ENCODE results near the gene SH2D4B.
"Not testable (repeated sequence)": the region's sequence is repeated elsewhere in the genome, so short reads cannot be mapped to it uniquely, and the experiment has no call there.

The SH2D4B gene

GRCh38 chr10:80523773-80524172, 13.9 kb upstream of the SH2D4B start:
- no peak for DNase-seq (ENCODE audit: low read depth in 2 of 3, low spot score in 1 of 3)

- no peak for DNase-seq (ENCODE audit: low read depth in 2 of 3, low spot score in 1 of 3)
Measured at GRCh38 chr10:80524190-80524909, 13.4 kb upstream of the SH2D4B start.

GRCh38 chr10:80526218-80526617, 11.5 kb upstream of the SH2D4B start:
- DNase-seq (ENCODE audit: low read depth in 2 of 3, low spot score in 1 of 3), result no peak

GRCh38 chr10:80526742-80527141, 11.0 kb upstream of the SH2D4B start:
- no peak for DNase-seq (ENCODE audit: low read depth in 2 of 3, low spot score in 1 of 3)

GRCh38 chr10:80528185-80528700, 9.5 kb upstream of the SH2D4B start:
- no peak for DNase-seq (ENCODE audit: low read depth in 2 of 3, low spot score in 1 of 3)

GRCh38 chr10:80528901-80529300, 8.8 kb upstream of the SH2D4B start:
- no peak for DNase-seq (ENCODE audit: low read depth in 2 of 3, low spot score in 1 of 3)

GRCh38 chr10:80529604-80530003, 8.1 kb upstream of the SH2D4B start:
- DNase-seq (ENCODE audit: low read depth in 2 of 3, low spot score in 1 of 3), result no peak

- peak; percentile 29 to 52 (median 40) for DNase-seq (ENCODE audit: low read depth in 2 of 3, low spot score in 1 of 3)
Measured at GRCh38 chr10:80530251-80530650, 7.5 kb upstream of the SH2D4B start.

- DNase-seq (ENCODE audit: low read depth in 2 of 3, low spot score in 1 of 3), result no peak
Measured at GRCh38 chr10:80530816-80531215, 6.9 kb upstream of the SH2D4B start.

- no peak for DNase-seq (ENCODE audit: low read depth in 2 of 3, low spot score in 1 of 3)
Measured at GRCh38 chr10:80532571-80532970, 5.1 kb upstream of the SH2D4B start.

- DNase-seq (ENCODE audit: low read depth in 2 of 3, low spot score in 1 of 3), result not testable (repeated sequence)
Measured at GRCh38 chr10:80534059-80534458, 3.6 kb upstream of the SH2D4B start.

- DNase-seq (ENCODE audit: low read depth in 2 of 3, low spot score in 1 of 3), result not testable (repeated sequence)
Measured at GRCh38 chr10:80534646-80535045, 3.1 kb upstream of the SH2D4B start.

GRCh38 chr10:80535671-80536360, 1.9 kb upstream of the SH2D4B start:
- peak; percentile 64 to 70 (median 69) for DNase-seq (ENCODE audit: low read depth in 2 of 3, low spot score in 1 of 3)

GRCh38 chr10:80536361-80536835, 1.3 kb upstream of the SH2D4B start:
- no peak for DNase-seq (ENCODE audit: low read depth in 2 of 3, low spot score in 1 of 3)

GRCh38 chr10:80537086-80537735, 491 bp upstream of the SH2D4B start:
- no peak for DNase-seq (ENCODE audit: low read depth in 2 of 3, low spot score in 1 of 3)

GRCh38 chr10:80538481-80539185, 931 bp downstream of the SH2D4B start:
- DNase-seq (ENCODE audit: low read depth in 2 of 3, low spot score in 1 of 3), result no peak

GRCh38 chr10:80539421-80540031, 1.8 kb downstream of the SH2D4B start:
- DNase-seq (ENCODE audit: low read depth in 2 of 3, low spot score in 1 of 3), result no peak

GRCh38 chr10:80540136-80540535, 2.4 kb downstream of the SH2D4B start:
- no peak for DNase-seq (ENCODE audit: low read depth in 2 of 3, low spot score in 1 of 3)

GRCh38 chr10:80540618-80540980, 2.9 kb downstream of the SH2D4B start:
- DNase-seq (ENCODE audit: low read depth in 2 of 3, low spot score in 1 of 3), result no peak

GRCh38 chr10:80540981-80541750, 3.5 kb downstream of the SH2D4B start:
- no peak for DNase-seq (ENCODE audit: low read depth in 2 of 3, low spot score in 1 of 3)
